NCI-H2029 treated with DMSO at 0.1 percent for 48 hours (cell line): ENCODE measurements around the gene PDE4B.

Source experiments
- DNase-seq: peaks from one replicate; lab custom pipeline; 2025; lab: John Stamatoyannopoulos, UW

The PDE4B gene

DNA sequence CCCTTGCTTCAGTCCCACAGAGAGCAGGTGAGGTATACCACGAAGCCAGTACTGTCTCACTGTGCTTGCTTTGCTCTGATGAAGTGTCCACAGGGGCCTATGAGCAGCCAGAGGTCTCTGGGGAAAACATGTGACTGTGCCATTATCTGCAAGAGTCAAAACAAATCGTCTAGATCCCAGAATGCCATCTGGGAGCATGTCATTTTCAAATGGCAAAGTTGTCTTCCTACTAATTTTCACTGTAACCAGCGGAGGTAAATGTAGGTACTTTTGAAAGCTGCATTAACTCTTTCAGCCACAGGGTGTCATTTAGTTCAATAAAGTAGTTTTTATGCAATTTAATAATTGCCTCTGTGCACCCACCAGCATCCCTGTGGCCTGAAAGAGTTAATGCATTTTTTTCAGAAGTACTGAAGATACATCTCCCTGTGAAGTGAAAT lies 567.6 kb downstream of the PDE4B start:
- no peak for DNase-seq

DNA sequence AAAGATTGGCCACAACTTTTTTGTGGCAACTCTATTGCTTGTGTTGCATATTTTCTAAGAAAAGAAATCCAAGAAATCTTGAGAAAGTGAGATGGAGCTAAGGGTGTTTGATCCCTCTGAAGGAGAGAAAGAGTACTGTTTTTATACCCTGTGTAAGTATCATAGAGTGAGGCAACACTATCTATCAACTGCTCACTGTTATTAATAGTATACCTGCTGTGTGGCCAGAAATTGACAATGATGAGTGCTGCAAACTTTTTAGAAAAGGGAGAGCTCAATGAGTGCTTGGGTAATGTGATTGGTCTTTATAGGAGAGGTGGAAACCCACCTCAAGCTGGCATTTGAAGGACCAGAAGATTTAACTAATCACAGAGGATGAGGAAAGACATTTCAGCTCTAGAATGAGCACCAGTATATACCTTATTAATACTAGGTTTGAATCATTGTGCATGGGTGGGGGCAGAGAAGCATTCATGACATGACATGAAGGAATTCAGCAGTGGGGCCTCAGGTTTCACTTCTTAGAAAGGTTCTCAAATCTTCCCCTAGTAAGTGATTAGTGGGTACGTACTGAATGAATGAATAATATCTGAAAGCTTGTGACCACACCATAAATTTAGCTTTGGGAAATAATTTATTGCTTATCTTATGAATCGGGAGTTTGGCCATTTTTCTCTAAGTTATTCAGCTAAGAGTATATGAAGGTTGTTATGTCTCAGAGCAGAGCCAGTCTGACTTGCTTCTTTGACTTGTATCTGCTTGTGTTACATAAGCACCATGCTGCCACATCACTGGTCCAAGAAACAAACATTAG lies 572.1 kb downstream of the PDE4B start:
- DNase-seq = no peak

DNA sequence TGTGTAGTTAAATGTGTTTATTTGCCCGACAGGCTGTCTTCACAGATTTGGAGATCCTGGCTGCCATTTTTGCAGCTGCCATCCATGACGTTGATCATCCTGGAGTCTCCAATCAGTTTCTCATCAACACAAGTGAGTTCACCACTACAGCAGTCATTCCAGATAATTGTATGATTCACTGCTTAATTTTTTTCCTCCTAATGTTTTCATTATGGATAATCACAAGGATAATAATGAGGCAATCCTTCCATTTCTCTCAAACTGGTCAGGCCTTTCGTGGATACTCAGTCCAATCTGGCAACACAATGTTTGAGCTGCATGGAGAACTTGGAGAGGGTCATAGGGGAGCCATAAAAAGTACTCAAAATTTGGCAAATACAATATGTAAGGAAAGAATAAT lies 572.9 kb downstream of the PDE4B start:
- DNase-seq = no peak

DNA sequence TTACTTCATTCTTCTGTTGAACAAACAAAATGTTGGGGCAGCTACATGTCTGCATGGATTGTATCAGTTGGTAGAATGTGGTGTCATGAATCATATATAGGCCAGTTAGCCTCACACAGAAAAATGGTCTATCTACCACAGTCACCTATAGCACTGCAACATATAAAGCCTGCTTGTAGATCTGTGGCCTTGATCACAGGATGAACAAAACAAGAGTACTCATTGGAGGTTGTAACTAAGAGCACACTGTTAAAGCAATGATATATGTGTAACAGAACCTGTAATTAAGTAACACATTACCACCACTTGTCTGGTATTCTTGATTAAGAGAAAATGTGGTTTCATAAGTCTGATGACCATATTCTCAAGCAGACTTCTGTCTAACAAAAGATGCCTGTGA lies 573.9 kb downstream of the PDE4B start:
- DNase-seq = no peak

DNA sequence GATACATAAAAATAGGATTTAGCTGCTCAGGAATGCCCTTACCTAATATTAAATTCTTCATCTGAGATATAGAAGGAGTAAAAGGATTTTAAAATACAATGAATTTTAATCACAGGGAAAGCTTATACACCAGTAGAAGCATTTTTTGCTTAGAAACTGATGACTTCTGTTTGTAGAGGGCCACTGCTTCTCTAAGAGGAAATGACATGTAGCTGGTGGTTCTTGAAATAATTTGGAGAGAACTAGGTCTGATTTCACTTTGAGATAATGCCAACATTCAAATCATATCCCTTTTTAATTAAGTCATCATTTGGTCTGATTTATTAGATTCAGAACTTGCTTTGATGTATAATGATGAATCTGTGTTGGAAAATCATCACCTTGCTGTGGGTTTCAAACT lies 574.7 kb downstream of the PDE4B start:
- DNase-seq = no peak

DNA sequence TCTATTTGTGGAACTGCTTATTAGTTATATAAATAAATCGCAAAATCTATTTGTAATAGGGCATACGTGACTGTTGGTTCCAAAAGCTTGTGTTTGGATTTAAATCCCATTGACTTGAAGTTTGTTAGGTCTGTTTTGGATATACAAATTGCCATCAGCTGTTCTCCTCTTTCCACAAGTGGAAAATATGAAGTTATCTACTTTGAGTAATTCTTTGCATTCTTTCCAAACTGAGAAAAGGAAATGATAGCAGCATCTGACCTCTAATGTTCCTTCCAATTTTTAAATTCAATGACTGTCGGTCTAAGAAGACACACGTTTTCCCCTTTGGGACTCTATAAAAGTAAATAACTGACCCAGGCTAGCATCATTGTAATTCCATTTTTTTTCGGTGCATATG lies 575.6 kb downstream of the PDE4B start:
- DNase-seq = no peak

DNA sequence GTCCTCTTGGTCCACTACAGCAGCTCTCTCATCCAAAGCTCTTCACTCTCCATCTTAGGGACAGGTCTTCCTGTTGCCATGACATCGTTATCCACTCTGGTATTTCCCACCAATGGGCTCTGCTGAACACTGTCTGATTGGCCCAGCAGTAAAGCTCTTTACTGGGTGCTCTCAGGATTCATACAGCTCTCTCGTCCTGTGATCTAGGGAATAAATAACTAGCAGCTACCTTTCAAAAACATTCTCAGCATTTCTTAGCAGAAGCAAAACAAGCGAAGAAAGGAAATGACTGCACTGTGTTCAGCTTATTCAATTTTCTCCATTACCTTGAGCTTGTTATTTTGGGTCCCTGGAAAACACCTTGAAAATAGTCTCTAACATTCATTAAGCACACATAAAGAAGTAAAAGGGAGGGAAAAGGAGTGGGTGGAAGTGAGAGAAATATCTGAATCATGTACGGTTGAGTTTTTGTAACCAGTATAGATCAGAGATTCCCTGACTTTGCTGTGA lies 577.8 kb downstream of the PDE4B start:
- no peak for DNase-seq

DNA sequence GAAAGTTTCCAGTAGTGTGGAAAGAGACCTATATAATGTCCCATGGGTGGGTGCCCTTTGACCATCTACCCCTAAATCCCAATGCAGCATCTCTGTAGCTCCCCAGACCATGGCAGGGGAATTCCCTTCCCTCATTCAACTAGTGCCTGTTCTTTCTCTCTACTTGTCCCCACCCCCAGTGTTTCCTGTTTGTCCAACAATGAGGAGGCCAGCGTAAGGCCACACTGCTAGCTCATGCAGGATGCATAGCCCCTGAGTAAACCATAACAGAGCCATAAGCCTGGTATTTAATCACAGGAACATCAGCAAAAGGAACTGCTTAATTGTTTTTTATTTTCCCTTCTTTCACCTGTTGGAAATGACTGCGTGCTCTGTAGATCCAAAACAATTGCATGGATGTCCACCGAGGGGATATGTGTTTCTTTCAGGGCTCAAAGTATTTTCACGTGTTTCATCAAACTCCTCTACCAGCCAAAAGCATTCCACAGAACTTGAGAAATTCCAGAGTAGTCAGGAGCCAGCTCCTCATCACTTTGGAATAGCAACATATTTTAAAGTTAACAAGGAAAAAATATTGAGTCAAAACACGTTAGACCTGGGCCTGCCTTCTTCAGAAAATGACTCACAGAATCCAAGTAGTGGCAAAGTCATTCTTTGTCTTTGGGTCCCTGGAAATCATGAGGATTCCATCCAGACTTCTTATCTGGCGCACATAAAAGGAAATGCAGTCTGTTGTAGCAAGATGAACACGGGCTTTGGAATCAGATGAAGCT lies 578.7 kb downstream of the PDE4B start:
- DNase-seq = no peak

DNA sequence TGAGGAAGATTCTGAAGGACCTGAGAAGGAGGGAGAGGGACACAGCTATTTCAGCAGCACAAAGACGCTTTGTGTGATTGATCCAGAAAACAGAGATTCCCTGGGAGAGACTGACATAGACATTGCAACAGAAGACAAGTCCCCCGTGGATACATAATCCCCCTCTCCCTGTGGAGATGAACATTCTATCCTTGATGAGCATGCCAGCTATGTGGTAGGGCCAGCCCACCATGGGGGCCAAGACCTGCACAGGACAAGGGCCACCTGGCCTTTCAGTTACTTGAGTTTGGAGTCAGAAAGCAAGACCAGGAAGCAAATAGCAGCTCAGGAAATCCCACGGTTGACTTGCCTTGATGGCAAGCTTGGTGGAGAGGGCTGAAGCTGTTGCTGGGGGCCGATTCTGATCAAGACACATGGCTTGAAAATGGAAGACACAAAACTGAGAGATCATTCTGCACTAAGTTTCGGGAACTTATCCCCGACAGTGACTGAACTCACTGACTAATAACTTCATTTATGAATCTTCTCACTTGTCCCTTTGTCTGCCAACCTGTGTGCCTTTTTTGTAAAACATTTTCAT lies 579.9 kb downstream of the PDE4B start:
- no peak for DNase-seq

DNA sequence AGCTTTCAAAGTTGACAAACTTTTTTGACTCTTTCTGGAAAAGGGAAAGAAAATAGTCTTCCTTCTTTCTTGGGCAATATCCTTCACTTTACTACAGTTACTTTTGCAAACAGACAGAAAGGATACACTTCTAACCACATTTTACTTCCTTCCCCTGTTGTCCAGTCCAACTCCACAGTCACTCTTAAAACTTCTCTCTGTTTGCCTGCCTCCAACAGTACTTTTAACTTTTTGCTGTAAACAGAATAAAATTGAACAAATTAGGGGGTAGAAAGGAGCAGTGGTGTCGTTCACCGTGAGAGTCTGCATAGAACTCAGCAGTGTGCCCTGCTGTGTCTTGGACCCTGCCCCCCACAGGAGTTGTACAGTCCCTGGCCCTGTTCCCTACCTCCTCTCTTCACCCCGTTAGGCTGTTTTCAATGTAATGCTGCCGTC lies 580.5 kb downstream of the PDE4B start:
- no peak for DNase-seq

DNA sequence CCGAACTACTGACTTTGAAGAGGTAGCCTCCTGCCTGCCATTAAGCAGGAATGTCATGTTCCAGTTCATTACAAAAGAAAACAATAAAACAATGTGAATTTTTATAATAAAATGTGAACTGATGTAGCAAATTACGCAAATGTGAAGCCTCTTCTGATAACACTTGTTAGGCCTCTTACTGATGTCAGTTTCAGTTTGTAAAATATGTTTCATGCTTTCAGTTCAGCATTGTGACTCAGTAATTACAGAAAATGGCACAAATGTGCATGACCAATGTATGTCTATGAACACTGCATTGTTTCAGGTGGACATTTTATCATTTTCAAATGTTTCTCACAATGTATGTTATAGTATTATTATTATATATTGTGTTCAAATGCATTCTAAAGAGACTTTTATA lies 581.5 kb downstream of the PDE4B start:
- DNase-seq = no peak

DNA sequence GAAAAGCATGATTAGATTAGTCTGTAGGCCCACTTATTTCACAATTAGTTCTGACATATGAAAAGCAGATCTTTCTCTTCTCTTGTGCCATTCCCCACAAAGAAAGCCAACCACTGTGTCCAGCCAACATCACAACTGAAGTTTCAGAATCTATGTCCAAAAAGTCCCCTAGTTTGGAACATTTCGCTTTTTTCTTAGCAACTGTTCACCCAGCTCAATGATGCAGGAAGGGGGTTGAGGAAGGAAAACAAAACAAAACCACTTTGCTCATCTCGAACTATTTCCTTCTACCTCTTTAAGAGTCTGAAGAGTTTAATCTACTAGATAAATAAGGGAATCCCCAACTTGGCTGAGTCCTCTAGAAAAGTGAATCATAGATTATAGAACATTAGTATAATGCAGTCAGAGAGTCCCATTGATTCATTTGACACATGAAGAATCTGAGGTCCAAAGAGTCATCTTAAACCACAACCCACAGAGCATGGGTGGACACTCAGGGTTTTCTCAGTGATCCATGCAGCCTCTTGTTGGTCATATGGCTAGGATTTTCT lies 581.9 kb downstream of the PDE4B start:
- DNase-seq = no peak

DNA sequence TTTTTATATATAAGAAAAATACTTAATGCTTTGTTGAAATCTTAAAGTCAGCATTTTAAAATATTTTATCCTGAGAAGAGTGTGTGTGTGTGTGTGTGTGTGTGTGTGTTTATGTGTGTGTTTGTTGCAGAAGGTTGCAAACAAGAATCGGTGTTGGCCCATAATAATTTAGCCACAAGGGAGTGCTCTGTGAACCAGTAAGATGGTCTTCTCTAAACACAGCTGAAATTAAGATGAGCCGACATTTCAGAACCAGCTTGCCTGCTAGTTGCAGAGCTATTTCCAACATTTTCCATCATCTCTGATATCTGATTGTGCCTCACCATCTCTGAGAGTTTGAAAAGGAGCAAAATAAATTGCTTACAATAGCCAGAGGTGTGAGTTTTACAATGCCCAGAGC lies 582.4 kb downstream of the PDE4B start:
- DNase-seq = no peak

DNA sequence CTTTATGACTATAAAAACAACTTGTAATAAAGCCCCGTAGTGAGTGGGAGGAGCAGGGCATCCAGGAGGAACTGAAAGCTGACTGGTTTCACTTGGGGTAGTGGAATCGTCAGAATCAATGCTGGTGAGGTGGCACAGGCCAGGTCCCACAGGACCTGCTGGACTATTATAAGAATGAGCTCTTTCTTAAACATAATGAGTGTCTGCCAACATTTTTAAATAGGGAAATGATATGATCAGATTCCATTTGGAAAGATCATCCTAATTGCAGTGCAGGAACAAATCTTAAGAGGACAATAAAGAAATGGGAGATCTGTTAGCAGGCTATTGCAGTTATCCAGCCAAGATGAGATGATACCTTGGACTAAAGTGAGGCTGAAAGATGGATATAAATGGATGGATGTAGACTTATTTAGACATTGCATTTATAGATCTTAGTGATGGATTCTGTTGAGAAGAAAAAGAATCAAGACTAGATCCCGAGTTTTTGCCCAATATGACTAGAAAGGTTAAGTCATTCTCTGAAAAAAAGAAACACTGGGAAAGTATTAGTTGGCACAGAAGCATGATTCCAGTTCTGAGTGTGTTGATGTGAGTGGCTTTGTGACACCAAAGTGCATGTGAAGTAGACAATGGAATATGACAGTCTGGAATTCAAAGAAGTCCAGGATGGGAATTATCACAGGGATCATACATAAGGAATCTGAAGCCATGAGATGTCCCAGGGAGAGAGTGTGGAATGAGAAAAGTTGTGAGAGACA lies 587.9 kb downstream of the PDE4B start:
- DNase-seq = no peak

DNA sequence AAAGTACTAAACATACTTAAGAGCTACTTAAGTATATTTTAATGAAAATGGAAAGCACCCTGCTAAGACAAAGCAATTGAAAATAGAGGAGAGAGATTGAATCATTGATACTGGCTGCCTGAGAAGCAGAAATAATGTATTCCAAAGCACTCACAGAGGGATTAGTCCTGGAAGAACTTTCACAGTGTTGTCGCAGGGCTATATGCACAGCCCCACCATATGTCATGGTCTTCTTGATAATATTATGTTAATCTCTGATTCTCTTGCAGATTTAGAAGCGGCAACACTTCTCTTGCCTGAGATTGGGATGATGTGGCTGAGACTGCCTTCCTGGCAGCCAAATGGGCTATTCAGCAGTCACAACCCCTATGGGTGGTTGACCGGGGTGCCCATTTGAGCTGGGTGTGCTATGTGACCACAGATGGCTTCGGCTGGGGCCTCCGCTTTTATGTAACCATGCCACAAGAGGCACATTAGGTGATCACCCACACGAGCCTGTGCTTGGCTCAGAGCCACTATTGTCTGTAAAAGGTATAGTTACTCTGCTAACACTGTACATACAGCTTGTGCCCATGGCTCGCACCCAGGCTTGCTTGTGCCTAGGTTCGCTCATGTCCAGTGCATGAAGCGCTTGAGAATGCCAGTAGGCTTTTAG lies 589.1 kb downstream of the PDE4B start:
- no peak for DNase-seq

DNA sequence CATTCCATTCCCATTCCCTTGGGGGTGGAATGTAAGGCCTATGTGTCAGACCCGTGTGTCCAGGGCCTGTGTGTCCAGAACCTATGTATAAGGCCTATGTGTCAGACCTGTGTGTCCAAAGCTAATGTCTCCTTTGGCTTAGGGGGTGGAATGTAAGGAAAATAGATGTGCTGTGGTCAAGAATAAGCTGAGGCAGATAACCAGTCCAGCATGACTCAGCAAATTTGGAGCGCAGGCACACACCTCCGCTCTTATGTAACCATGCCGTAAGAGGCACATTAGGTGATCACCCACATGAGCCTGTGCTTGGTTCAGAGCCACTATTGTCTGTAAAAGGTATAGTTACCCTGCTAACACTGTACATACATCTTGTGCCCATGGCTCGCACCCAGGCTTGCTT lies 590.5 kb downstream of the PDE4B start:
- DNase-seq = no peak

DNA sequence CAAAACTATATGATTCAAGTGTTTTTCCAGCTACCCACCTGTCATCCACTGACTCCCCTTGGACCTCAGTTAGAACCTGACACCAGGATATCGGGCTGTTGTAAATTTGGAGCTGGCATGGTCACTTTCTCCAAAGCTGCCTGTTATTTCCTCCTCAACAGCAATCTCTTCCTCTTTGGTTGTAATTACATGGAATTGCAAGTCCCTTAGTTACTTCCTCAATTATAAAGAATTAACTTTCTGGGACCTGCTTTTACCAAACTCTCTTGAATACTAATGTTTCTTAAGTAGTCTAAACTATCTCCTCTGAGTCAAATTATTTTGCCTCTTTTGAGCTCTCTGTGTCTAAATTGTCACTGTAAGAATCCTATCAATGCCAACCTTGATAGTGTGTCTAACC lies 590.9 kb downstream of the PDE4B start:
- no peak for DNase-seq

DNA sequence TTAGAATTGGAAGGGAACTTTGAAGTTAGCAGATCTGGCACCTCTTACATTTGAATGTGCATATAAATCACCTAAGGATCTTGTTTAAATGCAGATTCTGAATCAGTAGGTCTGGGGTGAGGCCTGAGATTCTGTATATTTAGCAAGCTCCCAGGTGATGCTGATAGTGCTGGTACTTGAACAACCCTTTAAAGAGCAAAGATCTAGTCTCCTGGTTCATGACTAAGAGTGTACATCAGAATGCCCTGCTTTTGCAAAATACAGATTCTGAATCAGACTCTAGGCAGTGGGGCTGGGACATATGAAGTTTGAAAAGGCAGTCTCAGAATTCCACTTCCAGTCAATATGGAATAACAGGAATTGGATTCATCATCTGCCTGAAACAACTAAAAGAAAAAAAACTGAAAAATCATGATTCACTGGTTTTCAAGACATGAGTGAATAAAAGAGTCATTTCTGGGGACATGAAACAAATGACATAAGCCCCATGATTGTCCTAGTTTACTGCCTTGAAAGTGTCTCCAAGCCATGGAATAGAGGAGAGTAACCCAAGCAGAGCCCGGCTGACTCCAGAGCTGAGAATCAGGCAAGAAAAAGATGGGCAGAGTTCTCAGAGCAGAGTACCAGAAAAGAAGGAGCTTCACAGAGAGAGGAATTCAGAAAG lies 591.7 kb downstream of the PDE4B start:
- no peak for DNase-seq

DNA sequence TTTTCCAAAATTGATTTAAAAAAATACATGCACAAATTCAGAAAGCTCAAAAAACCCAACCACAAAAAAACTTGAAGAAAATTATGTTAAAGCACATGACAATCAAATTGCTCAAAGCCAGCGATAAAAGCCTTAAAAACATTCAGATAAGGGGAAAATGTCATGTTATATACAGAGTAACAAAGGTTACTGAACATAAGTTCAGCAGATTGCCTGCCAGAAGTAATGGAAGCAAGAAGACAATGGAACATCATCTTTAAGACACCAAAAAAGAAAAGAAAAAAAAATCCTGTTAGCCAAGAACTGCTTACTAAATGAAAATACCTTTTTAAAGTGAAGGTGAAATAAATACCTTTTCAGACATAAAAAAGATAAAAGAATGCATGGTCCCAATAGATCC lies 594.0 kb downstream of the PDE4B start:
- DNase-seq = no peak

DNA sequence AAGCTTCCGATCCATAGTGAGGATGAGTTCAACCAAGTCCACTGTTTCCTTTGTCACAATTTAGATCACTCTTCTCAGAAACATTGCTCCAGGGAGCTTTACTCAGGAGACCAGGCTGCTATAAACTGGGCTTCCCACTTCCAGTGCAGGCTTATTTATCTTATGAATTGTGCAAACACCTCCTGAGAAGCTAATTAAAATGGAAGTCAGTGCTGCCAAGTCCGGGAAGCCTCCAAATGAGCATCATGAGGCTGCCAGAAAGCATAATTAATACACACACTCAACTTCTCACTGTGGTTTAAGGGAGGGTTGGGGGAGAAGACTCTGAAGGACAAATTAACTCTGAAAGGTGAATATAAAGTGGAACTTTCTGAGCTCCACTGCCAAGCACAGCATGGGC lies 596.2 kb downstream of the PDE4B start:
- no peak for DNase-seq
